NAMALWA (cell line): ENCODE data around the gene MMP2.
A peak's percentile ranks its signal among the peaks of the same experiment; 100 is the strongest.

Experiments used
- DNase-seq: peaks from one replicate; pipeline ENCODE4 v3.0.0-alpha.2; 2015; ENCODE audit warnings: low spot score

Gene MMP2

DNA sequence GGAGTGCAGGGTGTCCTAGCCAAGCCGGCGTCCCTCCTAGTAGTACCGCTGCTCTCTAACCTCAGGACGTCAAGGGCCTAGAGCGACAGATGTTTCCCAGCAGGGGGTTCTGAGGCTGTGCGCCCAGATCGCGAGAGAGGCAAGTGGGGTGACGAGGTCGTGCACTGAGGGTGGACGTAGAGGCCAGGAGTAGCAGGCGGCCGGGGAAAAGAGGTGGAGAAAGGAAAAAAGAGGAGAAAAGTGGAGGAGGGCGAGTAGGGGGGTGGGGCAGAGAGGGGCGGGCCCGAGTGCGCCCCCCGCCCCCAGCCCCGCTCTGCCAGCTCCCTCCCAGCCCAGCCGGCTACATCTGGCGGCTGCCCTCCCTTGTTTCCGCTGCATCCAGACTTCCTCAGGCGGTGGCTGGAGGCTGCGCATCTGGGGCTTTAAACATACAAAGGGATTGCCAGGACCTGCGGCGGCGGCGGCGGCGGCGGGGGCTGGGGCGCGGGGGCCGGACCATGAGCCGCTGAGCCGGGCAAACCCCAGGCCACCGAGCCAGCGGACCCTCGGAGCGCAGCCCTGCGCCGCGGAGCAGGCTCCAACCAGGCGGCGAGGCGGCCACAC, at the start of gene MMP2:
Gene MMP2, plus strand, starts transcription at position 372 of the 603 bp plus-strand sequence. CDS start 282 bp downstream, outside the sequence.
- no peak for DNase-seq

DNA sequence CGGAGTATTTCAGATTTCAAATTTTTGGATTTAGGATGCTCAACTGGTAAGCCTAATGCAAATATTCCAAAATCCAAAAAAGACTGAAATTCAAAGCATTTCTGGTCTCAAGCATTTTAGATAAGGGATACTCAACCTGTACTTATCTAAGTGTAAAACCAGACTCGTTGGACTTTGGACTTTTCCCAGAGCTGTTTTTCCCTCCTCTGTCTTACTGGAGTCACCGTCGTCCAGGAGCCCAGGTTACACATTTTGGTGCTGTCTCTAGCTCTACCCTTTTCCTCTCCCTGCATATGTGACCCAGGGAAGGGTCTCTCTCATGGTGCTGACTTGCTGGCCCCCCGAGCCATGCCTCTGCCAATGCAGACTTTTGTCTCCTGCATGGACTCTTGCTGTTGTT, 46.0 kb upstream of the MMP2 start:
- no peak for DNase-seq

DNA sequence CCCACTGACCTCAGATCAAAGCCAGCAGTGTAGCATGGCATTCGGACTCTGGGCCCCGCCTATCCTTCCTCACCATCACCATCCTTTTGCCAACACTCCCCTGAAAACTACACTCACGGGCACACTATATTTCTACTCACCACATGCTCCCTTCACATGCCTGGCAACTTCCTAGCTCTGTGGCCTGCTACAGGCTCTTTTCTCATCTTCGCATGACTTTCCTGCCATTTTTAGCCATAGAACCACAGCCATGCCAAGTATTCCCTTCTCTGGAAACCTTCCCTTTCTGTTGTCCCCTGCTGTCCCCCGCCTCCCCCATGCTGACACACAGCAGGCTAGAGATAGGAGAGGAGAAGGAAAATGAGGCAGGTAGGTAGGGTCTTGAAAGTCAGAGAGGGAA, 45.5 kb upstream of the MMP2 start:
- no peak for DNase-seq

DNA sequence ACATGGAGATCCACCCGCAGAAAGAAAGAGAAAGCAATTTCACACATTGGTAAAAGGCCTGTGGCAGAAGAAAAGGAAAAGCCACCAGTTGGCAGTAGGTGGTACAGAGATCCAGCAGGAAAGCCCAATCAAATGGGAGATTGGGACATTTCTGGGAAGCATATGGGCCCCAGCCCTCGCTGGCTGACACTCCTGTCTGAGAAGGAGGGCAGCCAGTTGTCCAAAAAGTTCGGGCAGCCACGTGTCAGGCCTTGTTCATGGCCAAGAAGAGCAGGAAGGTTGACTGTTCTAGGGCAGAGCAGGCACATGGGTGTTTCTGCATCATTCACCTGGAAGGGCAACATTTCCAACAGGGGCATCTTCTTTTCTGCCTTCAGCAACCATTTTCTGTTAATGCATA, 45.0 kb upstream of the MMP2 start:
- DNase-seq = no peak

DNA sequence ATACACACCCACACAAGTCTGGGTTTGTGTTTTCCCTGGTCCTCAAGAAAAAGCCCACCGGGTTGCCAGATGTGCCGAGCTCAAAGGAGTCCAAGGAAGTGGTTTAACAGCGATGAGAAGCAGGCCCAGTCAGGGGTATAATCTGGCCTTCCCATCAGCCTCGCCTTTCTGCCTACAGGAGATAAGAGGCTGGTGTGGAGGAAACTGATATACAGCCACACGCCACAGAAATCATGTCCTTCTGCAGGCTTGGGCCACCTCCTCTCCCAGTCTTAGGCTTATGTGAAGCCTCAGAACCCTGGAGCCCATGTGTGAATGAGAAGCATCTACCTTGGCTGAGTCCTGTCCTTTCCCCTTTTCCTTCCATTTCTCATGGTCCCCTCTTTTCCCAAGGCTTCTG, 43.6 kb upstream of the MMP2 start:
- no peak for DNase-seq

DNA sequence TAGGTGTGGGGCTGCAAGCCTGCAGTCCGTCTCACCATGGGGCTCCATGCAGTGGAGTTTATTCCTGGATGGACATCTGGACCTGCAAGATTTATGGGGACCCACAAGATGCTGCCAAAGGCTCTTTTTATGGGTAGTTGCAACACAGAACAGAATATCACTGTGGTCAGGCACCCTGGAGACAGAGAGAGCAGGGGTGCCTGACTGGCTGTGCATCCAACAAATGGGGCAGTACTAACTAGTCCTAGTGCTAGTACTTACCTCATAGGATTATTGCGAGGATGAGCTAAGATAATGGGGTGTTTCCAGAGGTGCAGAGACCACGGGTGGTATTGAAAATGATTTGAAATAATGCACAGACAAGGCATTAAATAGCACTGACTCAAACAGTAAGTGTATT, 42.4 kb upstream of the MMP2 start:
- no peak for DNase-seq

DNA sequence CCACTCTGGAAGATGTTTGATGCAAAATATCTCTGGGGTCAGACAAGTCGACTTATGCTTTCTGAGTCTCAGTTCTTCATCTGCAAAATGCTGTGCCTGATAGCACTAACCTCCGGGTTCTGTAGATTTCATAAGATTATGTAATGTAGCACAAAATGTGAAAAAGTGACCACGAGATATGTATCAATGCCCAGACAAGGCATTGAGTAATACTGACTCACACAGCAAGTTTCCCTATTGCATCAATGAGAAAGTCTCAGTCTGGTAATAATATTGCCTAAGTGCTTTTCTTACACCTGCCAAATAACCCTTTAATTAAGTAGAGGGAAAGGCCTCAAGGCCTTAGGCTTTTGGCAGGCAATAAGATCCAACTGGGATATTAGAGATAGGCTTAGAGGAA, 41.4 kb upstream of the MMP2 start:
- DNase-seq = no peak

DNA sequence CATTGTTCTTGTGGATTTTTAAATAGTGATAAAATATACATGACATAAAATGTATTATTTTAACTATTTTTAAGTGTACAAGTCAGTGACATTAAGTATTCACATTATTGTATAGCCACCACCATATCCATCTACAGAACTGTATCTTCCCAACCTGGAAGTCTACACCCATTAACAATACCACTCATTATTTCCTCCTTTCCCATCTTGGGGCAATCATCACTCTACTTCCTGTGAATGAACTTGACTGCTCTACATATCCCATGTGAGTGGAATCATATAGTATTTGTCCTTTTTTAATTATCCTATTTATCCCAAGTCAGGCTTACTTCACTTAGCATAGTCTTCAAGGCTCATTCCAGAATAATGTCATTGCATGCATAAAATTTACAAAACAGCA, 40.7 kb upstream of the MMP2 start:
- no peak for DNase-seq

DNA sequence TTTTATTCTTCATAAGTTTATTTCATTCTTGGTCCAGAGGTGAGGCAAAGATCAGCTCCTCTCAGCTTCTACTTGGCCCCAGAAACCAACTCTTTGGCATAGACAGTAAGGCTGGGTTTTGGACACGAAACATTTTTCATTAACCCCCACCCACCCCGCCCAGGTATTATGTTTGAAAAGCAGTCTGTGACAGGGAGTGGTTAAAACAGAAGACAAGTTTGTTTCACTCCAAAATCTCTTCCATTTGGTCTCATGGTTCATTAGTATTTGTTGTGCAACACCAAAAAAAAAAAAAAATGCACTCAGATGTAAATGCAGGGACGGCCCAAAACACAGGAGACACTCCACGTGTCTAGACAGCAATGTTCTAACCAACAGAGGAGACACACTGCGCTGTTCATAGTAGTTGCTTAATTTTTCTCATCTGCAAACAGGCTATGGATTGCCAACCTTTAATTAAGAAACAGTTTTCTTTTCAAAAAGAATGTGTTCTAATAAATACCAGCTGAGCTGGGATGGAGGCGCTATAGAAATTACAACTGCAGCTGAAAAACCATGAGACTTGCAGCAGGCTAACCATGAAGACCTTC, 39.8 kb upstream of the MMP2 start:
- no peak for DNase-seq

DNA sequence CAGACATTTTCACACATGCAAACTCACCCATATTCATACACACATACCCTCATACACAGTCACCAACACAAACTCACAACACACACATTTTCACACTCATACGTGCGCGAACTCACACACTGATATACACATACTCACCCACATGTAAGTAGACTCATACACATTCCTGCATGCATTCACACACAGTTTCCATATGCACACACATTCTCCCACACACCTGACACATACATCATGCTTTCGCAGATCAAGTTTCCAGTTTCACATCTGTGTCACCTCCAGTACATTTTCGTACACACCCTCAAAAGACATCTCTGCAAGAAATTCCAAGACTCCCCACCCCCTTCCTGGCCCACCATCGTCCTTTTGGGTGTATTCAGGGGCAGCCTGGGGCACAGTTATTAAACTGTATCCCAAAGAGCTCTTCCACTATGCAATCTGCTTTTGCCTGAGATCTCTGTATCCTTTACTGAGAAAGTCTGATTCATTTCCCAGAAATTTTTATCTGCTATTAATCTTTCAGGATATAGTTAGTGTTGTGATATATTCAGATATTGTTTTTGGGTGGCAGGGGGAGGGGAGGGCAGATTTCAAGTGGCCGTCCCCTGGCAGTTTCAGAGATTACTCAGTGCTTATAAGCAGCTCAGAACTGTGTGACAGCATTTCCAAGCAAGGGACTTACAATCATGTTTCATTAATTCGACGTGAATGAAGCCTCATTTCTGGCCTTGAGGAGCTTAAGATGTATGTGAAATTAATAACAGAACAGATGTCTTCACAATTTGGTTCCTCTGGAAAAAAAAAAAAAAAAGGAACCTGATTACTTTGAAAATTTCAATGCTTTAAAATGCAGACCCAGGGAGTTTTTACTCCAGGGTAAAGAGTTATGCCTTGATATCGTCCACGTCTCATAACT, 35.3 kb upstream of the MMP2 start:
- no peak for DNase-seq

DNA sequence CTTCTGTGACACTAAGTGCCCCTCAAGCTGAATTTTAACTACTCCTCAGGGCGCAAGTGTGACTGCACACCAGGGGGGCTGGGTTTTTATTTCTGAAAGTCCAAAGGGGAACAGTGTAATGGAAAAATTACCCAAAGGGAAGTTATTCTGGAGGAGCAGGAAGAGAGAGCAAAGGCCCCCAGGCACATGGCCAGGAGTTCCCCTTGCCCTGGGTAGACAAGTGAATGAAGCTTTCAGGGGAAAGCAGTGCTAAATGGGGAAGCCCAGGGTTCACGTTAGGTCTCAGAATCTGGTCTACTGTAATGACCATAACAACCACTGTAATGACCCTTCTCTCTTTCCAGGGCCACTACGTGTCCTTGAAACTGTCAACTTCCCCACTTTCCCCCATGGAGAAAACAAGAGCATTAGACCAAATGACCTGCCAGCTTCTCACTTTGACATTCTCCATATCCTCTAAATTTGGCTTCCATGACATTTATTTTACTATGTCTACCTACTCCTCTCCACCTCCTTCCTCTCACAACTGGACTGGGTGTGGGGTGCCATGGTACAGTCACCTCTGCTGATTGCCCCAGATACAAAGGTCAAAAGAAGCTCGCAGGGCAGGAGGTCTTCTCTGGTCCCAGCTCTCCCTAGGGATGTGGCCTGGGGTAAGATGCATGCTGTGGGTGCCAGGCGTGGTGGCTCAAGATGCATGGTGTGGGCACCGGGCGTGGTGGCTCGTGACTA, 34.1 kb upstream of the MMP2 start:
- no peak for DNase-seq

DNA sequence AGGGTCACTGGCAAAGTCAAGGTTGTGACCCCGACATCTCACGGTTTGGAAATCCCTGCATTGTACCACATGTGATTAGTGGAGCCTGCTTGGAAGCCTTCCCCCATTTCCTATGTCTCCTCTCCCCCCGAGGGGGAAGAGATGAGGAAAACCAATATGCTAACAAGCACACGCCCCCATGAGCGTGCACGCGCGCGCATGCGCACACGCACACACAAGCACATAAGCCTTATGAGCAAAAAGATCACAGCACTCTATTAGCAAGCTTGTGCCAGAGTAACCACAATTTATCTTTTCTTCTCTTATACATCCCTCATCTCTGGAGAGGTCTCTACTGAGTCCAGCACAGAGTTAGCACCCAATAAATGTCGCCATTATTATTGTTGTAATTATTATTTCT, 31.8 kb upstream of the MMP2 start:
- DNase-seq = no peak

DNA sequence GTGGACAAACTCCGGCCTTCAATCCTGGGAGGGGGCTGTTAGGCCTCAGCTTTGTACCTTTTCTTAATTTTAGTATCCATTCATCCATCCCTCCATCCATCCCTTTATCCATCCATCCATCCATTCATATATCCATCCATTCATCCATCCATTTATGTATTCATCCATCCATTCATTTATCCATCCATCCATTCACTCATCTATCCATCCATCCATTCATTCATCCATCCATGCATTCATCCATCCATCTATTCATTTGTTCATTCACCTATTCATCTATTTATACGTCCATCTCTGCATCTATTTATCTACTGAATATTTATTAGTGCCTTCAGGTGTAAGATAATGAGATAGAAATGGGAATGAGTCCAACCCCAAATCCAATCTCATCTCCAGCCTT, 26.0 kb upstream of the MMP2 start:
- DNase-seq = no peak

DNA sequence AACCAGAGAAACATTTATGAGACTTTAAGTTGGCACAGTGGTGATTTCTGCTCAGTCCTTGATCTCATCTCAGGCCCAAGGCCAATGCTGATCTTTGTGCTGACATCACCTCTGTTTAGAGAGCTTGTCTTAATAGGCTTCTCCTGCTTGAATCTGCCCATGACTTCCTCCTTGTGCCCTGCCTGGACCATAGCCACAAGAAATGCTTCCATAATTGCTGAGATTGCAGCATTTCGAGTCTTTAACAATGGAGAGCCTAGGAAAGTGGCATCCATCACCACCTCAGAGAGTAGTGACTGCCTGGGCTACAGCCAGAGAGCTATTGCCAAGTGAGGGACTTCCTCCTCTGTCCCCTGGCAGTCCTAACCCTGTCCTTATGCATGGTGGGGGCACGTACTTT, 25.1 kb upstream of the MMP2 start:
- DNase-seq = no peak

DNA sequence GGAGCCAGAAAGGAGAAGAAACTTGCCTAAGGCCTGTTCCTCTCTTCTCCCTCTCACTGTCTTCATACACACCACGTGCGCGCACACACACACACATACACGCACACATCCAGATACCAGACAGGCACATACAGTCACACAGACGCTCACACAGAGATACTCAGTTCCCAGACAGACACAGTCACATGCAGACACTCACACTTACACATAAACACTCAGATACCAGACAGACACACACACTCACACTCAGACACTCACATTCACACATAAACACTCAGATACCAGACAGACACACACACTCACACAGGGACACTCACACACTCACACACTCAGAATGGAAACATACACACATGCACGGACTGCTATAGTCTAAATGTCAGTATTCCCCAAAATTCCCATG, 24.1 kb upstream of the MMP2 start:
- no peak for DNase-seq

DNA sequence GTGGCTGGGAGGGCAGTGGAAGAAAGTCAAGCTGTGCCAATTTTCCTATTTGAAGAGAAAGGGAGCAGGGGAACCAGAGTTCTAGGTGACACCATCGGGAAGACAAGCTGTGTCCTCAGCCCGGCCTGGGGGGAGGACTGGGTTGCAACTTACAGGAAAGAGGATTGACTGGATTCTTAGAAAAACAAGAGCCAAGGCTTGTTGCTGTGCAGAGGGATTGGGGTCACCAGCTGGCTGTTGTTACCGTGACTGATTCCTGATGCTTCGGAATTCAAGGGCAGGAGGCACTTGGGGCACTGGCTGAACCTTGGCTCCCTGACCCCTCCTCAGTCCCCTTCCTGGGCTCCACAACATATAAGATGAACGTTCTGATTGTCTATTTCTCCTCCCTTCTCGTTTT, 16.8 kb upstream of the MMP2 start:
- no peak for DNase-seq

DNA sequence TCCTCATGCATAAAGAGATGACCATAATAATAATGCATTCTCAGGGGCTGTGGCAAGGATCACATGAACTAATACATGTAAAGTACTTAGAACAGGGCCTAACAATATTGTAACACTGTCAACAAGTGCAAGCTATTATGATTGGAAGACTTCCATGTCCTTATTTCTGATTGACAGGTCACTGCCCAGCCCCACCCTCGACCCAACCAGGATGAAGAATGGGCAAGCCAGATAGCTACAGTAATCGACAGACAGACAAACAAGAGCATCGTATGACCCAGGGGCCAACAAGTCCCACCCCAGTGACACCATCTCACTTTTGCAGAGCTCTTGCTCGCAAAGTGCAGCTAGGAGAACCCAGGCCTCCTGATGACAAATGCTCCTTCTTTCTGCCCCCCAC, 14.6 kb upstream of the MMP2 start:
- no peak for DNase-seq

DNA sequence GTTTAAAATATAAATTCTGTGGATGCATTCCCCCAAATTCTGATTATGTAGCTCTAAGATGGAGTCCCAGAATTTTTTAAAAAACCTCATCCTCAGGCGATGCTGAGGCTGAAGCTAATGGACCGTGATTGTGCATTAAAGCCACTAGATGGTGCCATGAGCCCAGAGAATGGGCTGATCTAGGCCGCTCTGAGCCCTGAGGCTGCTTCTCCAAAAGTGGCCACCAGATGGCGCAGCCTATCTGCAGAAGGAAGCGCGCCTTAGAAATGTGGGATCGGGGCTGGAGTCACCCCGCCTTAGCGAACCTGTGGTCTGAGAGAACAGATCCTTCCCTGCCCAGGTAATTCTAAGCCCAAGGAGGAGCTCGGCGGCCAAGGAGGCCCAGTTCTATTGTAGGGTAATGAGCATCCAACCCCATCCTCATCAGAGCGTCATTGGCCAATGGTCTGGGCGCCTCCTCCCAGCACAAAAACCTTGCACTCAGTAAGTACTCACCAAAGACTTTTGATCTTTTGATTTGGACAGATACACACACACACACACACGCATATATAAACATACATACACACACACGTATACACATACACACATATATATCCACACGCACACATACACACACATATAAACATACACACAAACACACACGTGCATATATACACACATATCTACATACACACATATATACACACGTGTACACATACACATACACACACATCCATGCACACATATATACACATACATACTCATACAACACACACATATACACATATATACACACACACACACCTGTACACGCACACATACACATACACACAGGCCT, 13.7 kb upstream of the MMP2 start:
- peak; percentile 83 for DNase-seq

DNA sequence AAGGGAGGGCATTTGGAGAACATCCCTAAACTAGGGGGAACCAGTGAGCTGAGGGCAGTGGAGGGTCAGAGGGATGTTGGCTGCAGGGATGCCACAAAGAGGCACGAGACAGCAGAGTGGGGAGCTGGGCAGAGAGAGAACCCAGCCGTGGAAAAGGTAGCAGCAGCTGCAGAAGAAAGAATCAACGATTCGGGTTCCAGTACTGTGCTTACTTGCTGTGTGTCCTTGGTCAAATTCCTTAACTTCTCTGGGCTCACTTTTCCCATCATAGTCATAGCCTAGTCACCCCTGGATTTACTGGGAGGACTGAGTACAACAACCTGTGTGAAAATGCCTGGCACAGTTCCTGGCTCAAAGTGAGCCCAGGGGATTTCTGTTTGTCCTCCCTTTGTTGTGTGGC, 12.8 kb upstream of the MMP2 start:
- DNase-seq = no peak

DNA sequence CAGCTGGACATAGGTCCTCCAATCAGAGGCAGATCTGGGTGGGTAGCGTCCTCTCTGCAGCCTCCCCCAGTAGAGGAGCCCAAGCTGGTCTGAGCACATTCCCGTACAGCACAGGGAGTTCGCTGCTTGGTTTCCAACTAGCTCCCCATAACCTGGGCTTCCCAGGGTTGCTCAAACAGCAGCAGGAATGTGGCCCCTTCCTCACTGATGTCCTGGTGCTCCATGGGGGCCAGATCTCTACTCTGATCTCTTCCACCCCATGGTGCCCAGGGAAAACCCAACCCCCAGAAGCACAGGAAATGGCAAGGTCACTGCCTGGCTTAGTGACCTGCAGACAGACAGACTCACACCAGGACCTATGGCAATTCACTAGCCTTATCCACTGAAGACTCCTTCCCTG, 11.1 kb upstream of the MMP2 start:
- DNase-seq = no peak

DNA sequence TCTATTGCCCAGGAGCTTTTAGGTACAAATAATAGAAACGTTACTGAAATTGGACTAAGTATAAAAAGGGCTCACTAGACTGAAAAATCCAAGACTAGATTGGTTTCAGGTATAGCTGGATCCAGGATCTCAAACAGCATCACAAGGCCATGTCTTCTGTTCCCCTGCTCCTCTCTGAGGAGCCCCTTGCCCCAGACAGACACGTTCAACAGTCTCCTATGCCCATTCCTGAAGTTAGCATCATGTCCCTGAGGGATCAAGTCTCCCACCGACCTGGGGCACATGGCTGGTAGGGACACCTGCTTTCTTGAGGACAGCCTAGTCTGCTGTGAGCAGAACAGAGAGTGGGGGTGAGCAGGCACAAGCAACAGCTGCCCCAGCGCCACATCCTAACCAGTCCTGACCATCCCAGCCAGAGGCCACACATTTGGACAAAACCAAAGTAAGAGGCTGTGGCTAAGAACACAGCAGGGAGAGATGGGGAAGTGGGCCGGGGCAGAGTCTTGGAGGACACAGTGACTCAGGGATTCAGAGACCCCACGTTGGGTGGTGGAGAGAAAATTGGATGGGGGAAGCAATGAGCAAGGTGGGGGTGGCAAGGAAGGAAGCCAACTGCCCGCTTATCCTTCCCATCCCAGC, 10.5 kb upstream of the MMP2 start:
- no peak for DNase-seq
